Ascending aorta (tissue), 2 donors: ENCODE results near the gene HIGD2A. TPM values are rescaled to one million over a fixed set of nuclear protein-coding genes. Genes with fewer than 3 reads are reported as not detected.

ENCODE experiments used
- DNase-seq, 2 donors: peaks; one replicate each; pipeline ENCODE4 v3.0.0-alpha.2; 2019; ENCODE audit warnings: low spot score in 2 of 2
- H3K27ac ChIP-seq, 2 donors: fragments of 200-600 bp; sonication (generic); one replicate each; pipeline ENCODE4 v1.5.1; 2016 to 2017; ENCODE audit warnings: mild to moderate bottlenecking in 1 of 2
- H3K27me3 ChIP-seq: fragments of 200-600 bp; sonication (generic); one replicate; pipeline ENCODE4 v1.5.1; 2017
- H3K36me3 ChIP-seq, 2 donors: fragments of 200-600 bp; sonication (generic); one replicate each; pipeline ENCODE4 v1.5.1; 2016
- H3K4me1 ChIP-seq, 2 donors: fragments of 200-600 bp; sonication (generic); one replicate each; pipeline ENCODE4 v1.5.1; 2016 to 2017; ENCODE audit warnings: mild to moderate bottlenecking in 1 of 2
- H3K4me3 ChIP-seq, 2 donors: fragments of 200-600 bp; sonication (generic); one replicate each; pipeline ENCODE4 v1.5.1; 2016 to 2017; ENCODE audit warnings: mild to moderate bottlenecking in 1 of 2
- H3K9me3 ChIP-seq, 2 donors: fragments of 200-600 bp; sonication (generic); one replicate each; pipeline ENCODE4 v1.5.1; 2016
- intact Hi-C: fragments of 100-400 bp; cut with DNase I; formaldehyde crosslinking; loops from one replicate; pipeline ENCODE4 v1.15.1; 2023
- total RNA-seq: library from RNA; depleted of rRNA; stranded (reverse); fragments of >200 nt; gene quantifications from one replicate; pipeline ENCODE4 v1.1.0, GENCODE V29; 2016
- TF ChIP-seq, protein P1 (sequence below), 3 experiments: fragments of 200-600 bp in 2 of 3; fragments of 450-650 bp in 1 of 3; sonication (generic) in 2 of 3; IDR thresholded peaks; one replicate each; pipeline ENCODE4 v1.5.1; 2016 to 2019; ENCODE audit warnings: antibody characterized with exemption in 3 of 3, mild to moderate bottlenecking in 1 of 3, moderate library complexity in 1 of 3

Gene HIGD2A
- total RNA-seq, 1 donor from 2014 or later: 36.7 TPM

DNA sequence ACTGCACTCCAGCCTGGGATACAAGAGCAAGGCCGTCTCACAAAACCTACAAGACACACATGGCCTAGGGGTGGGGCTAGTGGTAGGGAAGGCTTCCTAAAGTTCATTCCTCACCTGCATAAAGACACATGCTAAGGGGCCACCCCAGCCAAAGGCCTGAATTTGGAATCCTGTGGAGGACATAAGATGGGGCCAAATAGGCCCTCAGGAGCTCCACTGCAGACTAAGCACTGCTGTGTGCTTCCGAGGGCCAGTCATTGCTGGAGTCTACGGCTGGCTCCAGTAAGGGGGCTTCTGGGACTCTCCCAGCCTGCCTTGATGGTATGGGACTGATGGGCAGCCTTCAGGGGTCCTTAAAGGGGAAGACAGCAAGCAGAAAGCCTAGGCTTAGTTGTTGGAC is 5.8 kb upstream of the HIGD2A start:
- intact Hi-C loops: loop anchor here (10.0 kb wide), 2 partner anchors 262 to 622 kb away; partner anchors contain the start of genes TSPAN17 and UIMC1
- DNase-seq: no peak
- peaks cover 4 to 25% of the 10 kb centered on the region in 2 donors for H3K4me1 ChIP-seq
- TF ChIP-seq, protein P1, sequence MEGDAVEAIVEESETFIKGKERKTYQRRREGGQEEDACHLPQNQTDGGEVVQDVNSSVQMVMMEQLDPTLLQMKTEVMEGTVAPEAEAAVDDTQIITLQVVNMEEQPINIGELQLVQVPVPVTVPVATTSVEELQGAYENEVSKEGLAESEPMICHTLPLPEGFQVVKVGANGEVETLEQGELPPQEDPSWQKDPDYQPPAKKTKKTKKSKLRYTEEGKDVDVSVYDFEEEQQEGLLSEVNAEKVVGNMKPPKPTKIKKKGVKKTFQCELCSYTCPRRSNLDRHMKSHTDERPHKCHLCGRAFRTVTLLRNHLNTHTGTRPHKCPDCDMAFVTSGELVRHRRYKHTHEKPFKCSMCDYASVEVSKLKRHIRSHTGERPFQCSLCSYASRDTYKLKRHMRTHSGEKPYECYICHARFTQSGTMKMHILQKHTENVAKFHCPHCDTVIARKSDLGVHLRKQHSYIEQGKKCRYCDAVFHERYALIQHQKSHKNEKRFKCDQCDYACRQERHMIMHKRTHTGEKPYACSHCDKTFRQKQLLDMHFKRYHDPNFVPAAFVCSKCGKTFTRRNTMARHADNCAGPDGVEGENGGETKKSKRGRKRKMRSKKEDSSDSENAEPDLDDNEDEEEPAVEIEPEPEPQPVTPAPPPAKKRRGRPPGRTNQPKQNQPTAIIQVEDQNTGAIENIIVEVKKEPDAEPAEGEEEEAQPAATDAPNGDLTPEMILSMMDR (IDR thresholded peaks at IDR 0.05): no peak
- no peaks in the 10 kb centered on the region for H3K27me3 ChIP-seq
- H3K9me3 ChIP-seq: no peaks in the 10 kb centered on the region
- H3K36me3 ChIP-seq: peaks cover 21 to 39% of the 10 kb centered on the region in 2 donors
- peak overlapping the region in 1 of 2 donors; percentile 87 for H3K27ac ChIP-seq
- H3K4me3 ChIP-seq: no peak overlapping the region

DNA sequence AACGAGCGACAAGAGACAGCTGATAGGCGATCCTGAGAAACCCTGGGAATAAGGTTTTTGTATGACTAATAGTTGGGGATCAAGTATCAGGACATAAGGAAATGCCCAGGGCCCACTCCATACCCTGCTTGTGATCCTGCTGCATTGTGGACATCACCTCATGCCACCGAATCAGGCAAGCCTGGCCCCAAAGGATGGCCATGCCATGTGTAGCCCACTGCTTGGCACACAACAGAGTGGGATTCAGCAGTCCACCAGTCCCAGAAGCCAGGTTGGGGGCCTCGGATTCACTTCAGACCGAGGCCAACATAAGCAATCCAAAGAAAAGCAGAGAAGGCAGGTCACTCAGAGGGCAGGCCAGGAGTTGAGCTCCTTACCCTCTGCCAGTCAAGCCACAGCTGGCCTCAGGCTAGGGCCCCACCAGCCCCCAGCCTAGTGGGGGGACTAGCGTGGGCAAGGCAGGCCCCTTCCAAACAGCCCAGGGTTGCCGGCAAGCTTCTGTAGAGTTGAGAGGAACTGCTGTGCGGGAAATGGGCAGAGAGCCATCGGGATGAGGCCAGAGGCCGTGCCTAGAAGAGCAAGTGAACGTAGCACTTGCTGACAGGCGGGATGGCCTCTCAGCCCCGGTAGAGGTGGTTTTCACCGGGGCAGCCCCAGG is 5.2 kb upstream of the HIGD2A start:
- H3K4me1 ChIP-seq: peaks cover 6 to 27% of the 10 kb centered on the region in 2 donors
- no peaks in the 10 kb centered on the region for H3K27me3 ChIP-seq
- no peaks in the 10 kb centered on the region for H3K9me3 ChIP-seq
- no peak overlapping the region for H3K4me3 ChIP-seq
- peak overlapping the region in 1 of 2 donors; percentile 87 for H3K27ac ChIP-seq
- TF ChIP-seq, protein P1 (IDR thresholded peaks at IDR 0.05): no peak
- peaks cover 21 to 39% of the 10 kb centered on the region in 2 donors for H3K36me3 ChIP-seq
- intact Hi-C loops: loop anchor here (10.0 kb wide), 2 partner anchors 261 to 621 kb away; partner anchors contain the start of genes TSPAN17 and UIMC1
- no peak for DNase-seq

DNA sequence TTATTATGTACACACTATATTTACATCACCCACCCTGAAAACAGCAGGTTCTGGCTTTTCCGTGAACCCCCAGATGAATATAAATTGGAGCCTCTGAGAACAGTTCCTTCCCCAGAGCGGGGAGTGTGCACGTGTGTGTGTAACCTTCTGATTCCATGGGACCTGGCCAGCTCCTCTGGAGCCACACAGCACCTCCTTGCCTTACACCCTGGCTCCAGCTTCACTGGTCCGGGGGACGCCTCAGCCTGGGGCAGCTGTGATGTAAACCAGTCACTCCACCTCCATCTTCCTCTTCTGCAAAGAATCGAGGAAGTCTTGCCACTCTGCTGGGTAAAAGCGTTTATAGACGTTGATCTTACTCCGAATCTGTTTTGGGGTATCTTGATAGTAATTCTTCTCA is 4.6 kb upstream of the HIGD2A start:
- no peak for DNase-seq
- no peaks in the 10 kb centered on the region for H3K27me3 ChIP-seq
- intact Hi-C loops: loop anchor here (10.0 kb wide), 2 partner anchors 261 to 621 kb away; partner anchors contain the start of genes TSPAN17 and UIMC1
- H3K4me3 ChIP-seq: no peak overlapping the region
- peaks cover 6 to 27% of the 10 kb centered on the region in 2 donors for H3K4me1 ChIP-seq
- H3K27ac ChIP-seq: no peak overlapping the region
- peaks cover 21 to 39% of the 10 kb centered on the region in 2 donors for H3K36me3 ChIP-seq
- no peaks in the 10 kb centered on the region for H3K9me3 ChIP-seq
- TF ChIP-seq, protein P1 (IDR thresholded peaks at IDR 0.05): no peak

DNA sequence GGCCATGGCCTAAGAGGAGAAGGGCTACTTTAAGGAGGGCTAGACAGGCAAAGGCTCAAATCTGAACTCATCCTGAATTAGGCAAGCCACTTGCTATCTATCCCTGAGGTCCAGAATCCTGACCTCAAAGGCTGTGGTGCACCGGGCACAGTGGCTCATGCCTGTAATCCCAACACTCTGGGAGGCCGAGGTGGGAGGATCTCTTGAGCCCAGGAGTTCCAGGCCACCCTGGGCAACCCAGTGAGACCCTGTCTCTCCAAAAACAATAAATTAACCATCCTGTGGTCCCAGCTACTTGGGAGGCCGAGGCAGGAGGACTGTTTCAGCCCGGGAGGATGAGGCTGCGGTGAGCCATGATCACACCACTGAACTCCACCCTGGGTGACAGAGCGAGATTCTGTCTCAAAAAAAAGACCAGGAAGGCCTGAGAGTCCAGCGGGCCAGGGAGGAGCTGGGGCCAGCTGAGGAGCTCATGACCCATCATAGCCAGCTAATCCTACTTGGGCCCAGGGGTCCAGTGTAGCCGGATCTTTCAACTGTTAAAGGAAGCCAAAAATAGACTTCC is 4.1 kb upstream of the HIGD2A start:
- DNase-seq: no peak
- Histone ChIP-seq H3K27me3 (no peaks in the 10 kb centered on the region), H3K36me3 (peaks cover 21 to 39% of the 10 kb centered on the region in 2 donors), H3K4me1 (peaks cover 6 to 27% of the 10 kb centered on the region in 2 donors), H3K4me3 (no peak overlapping the region), H3K9me3 (no peaks in the 10 kb centered on the region), H3K27ac (no peak overlapping the region)
- intact Hi-C loops: loop anchor here (10.0 kb wide), 2 partner anchors 260 to 620 kb away; partner anchors contain the start of genes TSPAN17 and UIMC1
- TF ChIP-seq, protein P1 (IDR thresholded peaks at IDR 0.05): no peak

DNA sequence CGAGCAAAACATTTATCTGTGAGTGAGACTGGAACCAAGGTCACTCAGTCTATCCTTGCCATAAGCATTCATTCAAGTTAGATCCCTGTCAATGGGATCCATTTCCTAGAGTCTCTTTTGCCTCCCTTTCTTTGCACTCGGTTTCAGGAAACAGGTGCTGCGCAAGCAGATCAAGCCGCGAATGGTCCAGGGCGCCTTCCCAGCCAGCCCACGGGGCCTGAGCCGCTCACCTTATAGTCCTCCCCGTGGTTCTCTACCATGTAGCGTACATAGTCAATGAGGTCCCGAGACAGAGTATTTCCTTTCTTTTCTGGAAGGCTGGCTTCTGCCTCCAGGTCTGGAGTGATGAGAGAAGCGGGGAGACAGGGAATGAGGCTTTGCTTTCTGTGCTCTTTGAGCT is 3.6 kb upstream of the HIGD2A start:
- peaks cover 6 to 31% of the 10 kb centered on the region in 2 donors for H3K4me1 ChIP-seq

More for the DNA sequence above, 3.6 kb upstream of the HIGD2A start:
- H3K9me3 ChIP-seq: no peaks in the 10 kb centered on the region
- intact Hi-C loops: loop anchor here (10.0 kb wide), 2 partner anchors 260 to 620 kb away; partner anchors contain the start of genes TSPAN17 and UIMC1
- no peak overlapping the region for H3K4me3 ChIP-seq
- no peak overlapping the region for H3K27ac ChIP-seq
- no peaks in the 10 kb centered on the region for H3K27me3 ChIP-seq
- H3K36me3 ChIP-seq: peaks cover 21 to 39% of the 10 kb centered on the region in 2 donors
- TF ChIP-seq, protein P1 (IDR thresholded peaks at IDR 0.05): no peak
- DNase-seq: no peak
